Measurements from ENCODE around the gene TLR6. TPM values are rescaled to one million over a fixed set of nuclear protein-coding genes. Genes with fewer than 3 reads are reported as not detected.

Gene TLR6
- total RNA-seq, 1 donor from 2014 or later, result 0.48 TPM

Other genes starting within 250 kb of the TLR6 start
- 0.62 and 0.71 TPM in 2 replicates for gene KLF3, start 192.6 kb downstream of the TLR6 start, total RNA-seq
- gene TLR10, start 73.8 kb downstream of the TLR6 start, total RNA-seq, result not detected in 2 replicates
- 0.34 and 0.67 TPM in 2 replicates for gene TLR1, start 52.0 kb downstream of the TLR6 start, total RNA-seq
- 0.14 and 0.67 TPM in 2 replicates for gene FAM114A1, start 11.0 kb upstream of the TLR6 start, total RNA-seq
- gene TMEM156, start 175.6 kb upstream of the TLR6 start, total RNA-seq, result 17.6 and 17.8 TPM in 2 replicates
- gene KLHL5, start 205.4 kb upstream of the TLR6 start, total RNA-seq, result 30.1 and 32.2 TPM in 2 replicates

Data from activated T-helper 2 cell treated with anti-CD3 and anti-CD28 coated beads, Interferon-gamma antibody, Interleukin-2, Interleukin-4, amounts not matched to agents 10 μg/mL and 5 μg/mL and 100 μg/mL, durations not matched to agents 14 hours and 24 hours and 36 hours (primary cell).